HepG2 (cell line): ENCODE data around the gene IL27RA. TPM values are rescaled to one million over a fixed set of nuclear protein-coding genes. Genes with fewer than 3 reads are reported as not detected.

Experiments used
- ARHGAP35 ChIP-seq: sonication (generic); formaldehyde crosslinking; IDR thresholded peaks from 2 replicates; pipeline ENCODE4 v1.9.0; 2022; ENCODE audit warnings: mild to moderate bottlenecking, inconsistent platforms, moderate library complexity, missing genetic modification reagents, borderline replicate concordance
- ELF3 ChIP-seq: IDR thresholded peaks from 2 replicates; pipeline ENCODE4 v1.6.1; 2016; ENCODE audit warnings: missing genetic modification reagents, missing compliant biosample characterization
- FOXM1 ChIP-seq: sonication (generic); formaldehyde crosslinking; IDR thresholded peaks from 2 replicates; pipeline ENCODE4 v1.5.0; 2020; ENCODE audit warnings: missing genetic modification reagents
- MXI1 ChIP-seq: IDR thresholded peaks from 3 replicates; pipeline ENCODE4 v1.6.1; 2012; ENCODE audit warnings: low read depth, low read length, inconsistent platforms, borderline replicate concordance
- NPAS2 ChIP-seq: sonication (generic); formaldehyde crosslinking; IDR thresholded peaks from 2 replicates; pipeline ENCODE4 v1.8.0; 2022; ENCODE audit warnings: mild to moderate bottlenecking, missing genetic modification reagents, borderline replicate concordance
- NR1H2 ChIP-seq: sonication (generic); formaldehyde crosslinking; IDR thresholded peaks from 2 replicates; pipeline ENCODE4 v1.8.1; 2022; ENCODE audit warnings: low read depth, missing genetic modification reagents, borderline replicate concordance
- RARG ChIP-seq: sonication (generic); formaldehyde crosslinking; IDR thresholded peaks from 2 replicates; pipeline ENCODE4 v1.4.0; 2020; ENCODE audit warnings: low read depth, mild to moderate bottlenecking, missing genetic modification reagents
- SNAI1 ChIP-seq: sonication (generic); formaldehyde crosslinking; IDR thresholded peaks from 2 replicates; pipeline ENCODE4 v1.5.0; 2020; ENCODE audit warnings: mild to moderate bottlenecking, missing genetic modification reagents, borderline replicate concordance
- SOX13 ChIP-seq, 3 experiments: fragments of 450-650 bp in 1 of 3; sonication (generic) in 1 of 3; formaldehyde crosslinking in 1 of 3; IDR thresholded peaks in 2 of 3; conservative IDR thresholded peaks in 1 of 3; 2 replicates each; pipeline versions ENCODE4 v1.5.0 to v1.6.1; 2016 to 2020; ENCODE audit warnings: antibody characterized with exemption in 1 of 3, mild to moderate bottlenecking in 1 of 3, missing compliant biosample characterization in 1 of 3, missing genetic modification reagents in 1 of 3, moderate library complexity in 1 of 3
- STAT5B ChIP-seq: sonication (generic); formaldehyde crosslinking; IDR thresholded peaks from 2 replicates; pipeline ENCODE4 v1.4.0; 2020; ENCODE audit warnings: missing genetic modification reagents
- ZC3H13 ChIP-seq: sonication (generic); formaldehyde crosslinking; IDR thresholded peaks from 2 replicates; pipeline ENCODE4 v1.8.1; 2023; ENCODE audit warnings: mild to moderate bottlenecking, missing genetic modification reagents, moderate library complexity
- ZNF24 ChIP-seq: fragments of 450-650 bp; IDR thresholded peaks from 2 replicates; pipeline ENCODE4 v1.6.1; 2017; ENCODE audit warnings: antibody characterized with exemption, mild to moderate bottlenecking
- ZNF317 ChIP-seq: sonication (generic); formaldehyde crosslinking; IDR thresholded peaks from 2 replicates; pipeline ENCODE4 v1.5.0; 2020; ENCODE audit warnings: mild to moderate bottlenecking, missing genetic modification reagents
- ZNF484 ChIP-seq: sonication (generic); formaldehyde crosslinking; IDR thresholded peaks from 2 replicates; pipeline ENCODE4 v1.5.1; 2020; ENCODE audit warnings: mild to moderate bottlenecking, low read depth, missing genetic modification reagents, borderline replicate concordance
- ZNF543 ChIP-seq: sonication (generic); formaldehyde crosslinking; IDR thresholded peaks from 2 replicates; pipeline ENCODE4 v1.4.0; 2020; ENCODE audit warnings: mild to moderate bottlenecking, missing genetic modification reagents
- ZZZ3 ChIP-seq: sonication (generic); formaldehyde crosslinking; IDR thresholded peaks from 2 replicates; pipeline ENCODE4 v1.4.0; 2020; ENCODE audit warnings: missing genetic modification reagents, mild to moderate bottlenecking, borderline replicate concordance
- polyA plus RNA-seq, 8 experiments: library from polyadenylated mRNA; depleted of rRNA in 3 of 8; stranded (reverse) in 7 of 8; unstranded in 1 of 8; fragments of >200 nt; fragmentation: Illumina TruSeq in 4 of 8; extraction: Trizol in 4 of 8; gene quantifications; 2 replicates each; pipeline versions ENCODE4 v1.2.1 to v1.2.3, GENCODE V29; 2011 to 2016; ENCODE audit warnings: low read depth in 4 of 8, missing spikeins in 1 of 8, mixed read lengths in 1 of 8; ENCODE audit not compliant: insufficient read depth in 1 of 8
- total RNA-seq, 5 experiments: library from RNA; depleted of rRNA; stranded (reverse); fragments of >200 nt; fragmentation: Illumina TruSeq; extraction: Trizol; gene quantifications; 2 replicates each; pipeline ENCODE4 v1.2.3, GENCODE V29; 2016; ENCODE audit warnings: low read depth in 1 of 5
- TF ChIP-seq, protein P1 (sequence below): sonication (generic); formaldehyde crosslinking; IDR thresholded peaks from 2 replicates; pipeline ENCODE4 v1.4.0; 2020; ENCODE audit warnings: missing genetic modification reagents
- TF ChIP-seq, protein P2 (sequence below): sonication (generic); formaldehyde crosslinking; IDR thresholded peaks from 2 replicates; pipeline ENCODE4 v1.8.0; 2022; ENCODE audit warnings: mild to moderate bottlenecking, missing genetic modification reagents, borderline replicate concordance
- TF ChIP-seq, protein P3 (sequence below): sonication (generic); formaldehyde crosslinking; IDR thresholded peaks from 2 replicates; pipeline ENCODE4 v1.4.0; 2020; ENCODE audit warnings: mild to moderate bottlenecking, missing genetic modification reagents
- TF ChIP-seq, protein P4 (sequence below): sonication (generic); formaldehyde crosslinking; IDR thresholded peaks from 2 replicates; pipeline ENCODE4 v1.4.0; 2020; ENCODE audit warnings: missing genetic modification reagents

IL27RA gene
- total and polyA plus RNA-seq, 2 of the 13 experiments (the other 11 are each of a cell fraction or from before 2014, with no cell fraction given) = 3.5 to 8.1 TPM

DNA sequence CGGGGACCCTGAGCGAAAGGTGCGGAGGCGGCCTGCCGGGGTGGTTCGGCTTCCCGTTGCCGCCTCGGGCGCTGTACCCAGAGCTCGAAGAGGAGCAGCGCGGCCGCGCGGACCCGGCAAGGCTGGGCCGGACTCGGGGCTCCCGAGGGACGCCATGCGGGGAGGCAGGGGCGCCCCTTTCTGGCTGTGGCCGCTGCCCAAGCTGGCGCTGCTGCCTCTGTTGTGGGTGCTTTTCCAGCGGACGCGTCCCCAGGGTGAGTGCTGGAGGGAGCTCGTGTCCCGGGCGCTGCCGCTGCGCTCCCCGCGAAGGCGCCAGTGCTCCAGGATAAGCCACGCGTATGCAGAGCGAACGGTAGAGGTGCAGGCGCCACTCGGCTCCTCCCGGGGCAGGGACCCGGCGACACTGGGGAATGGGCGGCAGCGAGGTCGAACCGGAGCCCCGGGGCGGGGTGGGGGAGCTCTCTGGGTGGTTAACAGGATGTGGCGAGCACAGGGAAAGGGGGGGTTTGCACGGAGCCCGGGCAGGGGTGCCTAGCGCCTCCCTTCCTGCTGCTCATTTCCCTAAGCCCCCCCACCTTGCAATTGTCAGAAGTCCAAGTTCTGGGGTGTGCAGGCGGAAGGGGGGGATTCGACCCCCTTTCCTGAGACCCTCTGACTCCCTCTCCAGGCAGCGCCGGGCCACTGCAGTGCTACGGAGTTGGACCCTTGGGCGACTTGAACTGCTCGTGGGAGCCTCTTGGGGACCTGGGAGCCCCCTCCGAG is at the start of gene IL27RA (continued):
- TF ChIP-seq RARG (CRISPR knock-in tag) (no peak), ZNF317 (CRISPR knock-in tag) (no peak; the same call in 1 of the 2 replicates), NR1H2 (CRISPR knock-in tag) (no peak; the same call in 1 of the 2 replicates), SOX13 (IDR thresholded peaks at IDR 0.05) (no peak), SOX13 (CRISPR knock-in tag; conservative IDR thresholded peaks at IDR 0.05 in 1 of 2, IDR thresholded peaks at IDR 0.05 in 1 of 2) (no peak; a peak in 1 of 4 replicates), ARHGAP35 (CRISPR knock-in tag) (0 out of 2 replicates have a peak, but pooled peaks have one; percentile 71), SNAI1 (CRISPR knock-in tag) (no peak; the same call in 1 of the 2 replicates), MXI1 (no peak), ZNF24 (no peak), NPAS2 (CRISPR knock-in tag) (no peak), ZC3H13 (peak; percentile 43; the same call in 1 of the 2 replicates), FOXM1 (no peak), STAT5B (CRISPR knock-in tag) (no peak), ZZZ3 (CRISPR knock-in tag) (no peak), ZNF484 (CRISPR knock-in tag) (no peak), ELF3 (CRISPR knock-in tag) (no peak), ZNF543 (CRISPR knock-in tag) (peak; percentile 51; the same call in 1 of the 2 replicates)
- TF ChIP-seq, protein P1, sequence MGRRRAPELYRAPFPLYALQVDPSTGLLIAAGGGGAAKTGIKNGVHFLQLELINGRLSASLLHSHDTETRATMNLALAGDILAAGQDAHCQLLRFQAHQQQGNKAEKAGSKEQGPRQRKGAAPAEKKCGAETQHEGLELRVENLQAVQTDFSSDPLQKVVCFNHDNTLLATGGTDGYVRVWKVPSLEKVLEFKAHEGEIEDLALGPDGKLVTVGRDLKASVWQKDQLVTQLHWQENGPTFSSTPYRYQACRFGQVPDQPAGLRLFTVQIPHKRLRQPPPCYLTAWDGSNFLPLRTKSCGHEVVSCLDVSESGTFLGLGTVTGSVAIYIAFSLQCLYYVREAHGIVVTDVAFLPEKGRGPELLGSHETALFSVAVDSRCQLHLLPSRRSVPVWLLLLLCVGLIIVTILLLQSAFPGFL (CRISPR knock-in tag) = no peak
- TF ChIP-seq, protein P2, sequence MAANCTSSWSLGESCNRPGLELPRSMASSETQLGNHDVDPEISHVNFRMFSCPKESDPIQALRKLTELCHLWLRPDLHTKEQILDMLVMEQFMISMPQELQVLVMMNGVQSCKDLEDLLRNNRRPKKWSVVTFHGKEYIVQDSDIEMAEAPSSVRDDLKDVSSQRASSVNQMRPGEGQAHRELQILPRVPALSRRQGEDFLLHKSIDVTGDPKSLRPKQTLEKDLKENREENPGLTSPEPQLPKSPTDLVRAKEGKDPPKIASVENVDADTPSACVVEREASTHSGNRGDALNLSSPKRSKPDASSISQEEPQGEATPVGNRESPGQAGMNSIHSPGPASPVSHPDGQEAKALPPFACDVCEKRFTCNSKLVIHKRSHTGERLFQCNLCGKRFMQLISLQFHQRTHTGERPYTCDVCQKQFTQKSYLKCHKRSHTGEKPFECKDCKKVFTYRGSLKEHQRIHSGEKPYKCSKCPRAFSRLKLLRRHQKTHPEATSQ (CRISPR knock-in tag) = 0 out of 2 replicates have a peak, but pooled peaks have one; percentile 18
- TF ChIP-seq, protein P3, sequence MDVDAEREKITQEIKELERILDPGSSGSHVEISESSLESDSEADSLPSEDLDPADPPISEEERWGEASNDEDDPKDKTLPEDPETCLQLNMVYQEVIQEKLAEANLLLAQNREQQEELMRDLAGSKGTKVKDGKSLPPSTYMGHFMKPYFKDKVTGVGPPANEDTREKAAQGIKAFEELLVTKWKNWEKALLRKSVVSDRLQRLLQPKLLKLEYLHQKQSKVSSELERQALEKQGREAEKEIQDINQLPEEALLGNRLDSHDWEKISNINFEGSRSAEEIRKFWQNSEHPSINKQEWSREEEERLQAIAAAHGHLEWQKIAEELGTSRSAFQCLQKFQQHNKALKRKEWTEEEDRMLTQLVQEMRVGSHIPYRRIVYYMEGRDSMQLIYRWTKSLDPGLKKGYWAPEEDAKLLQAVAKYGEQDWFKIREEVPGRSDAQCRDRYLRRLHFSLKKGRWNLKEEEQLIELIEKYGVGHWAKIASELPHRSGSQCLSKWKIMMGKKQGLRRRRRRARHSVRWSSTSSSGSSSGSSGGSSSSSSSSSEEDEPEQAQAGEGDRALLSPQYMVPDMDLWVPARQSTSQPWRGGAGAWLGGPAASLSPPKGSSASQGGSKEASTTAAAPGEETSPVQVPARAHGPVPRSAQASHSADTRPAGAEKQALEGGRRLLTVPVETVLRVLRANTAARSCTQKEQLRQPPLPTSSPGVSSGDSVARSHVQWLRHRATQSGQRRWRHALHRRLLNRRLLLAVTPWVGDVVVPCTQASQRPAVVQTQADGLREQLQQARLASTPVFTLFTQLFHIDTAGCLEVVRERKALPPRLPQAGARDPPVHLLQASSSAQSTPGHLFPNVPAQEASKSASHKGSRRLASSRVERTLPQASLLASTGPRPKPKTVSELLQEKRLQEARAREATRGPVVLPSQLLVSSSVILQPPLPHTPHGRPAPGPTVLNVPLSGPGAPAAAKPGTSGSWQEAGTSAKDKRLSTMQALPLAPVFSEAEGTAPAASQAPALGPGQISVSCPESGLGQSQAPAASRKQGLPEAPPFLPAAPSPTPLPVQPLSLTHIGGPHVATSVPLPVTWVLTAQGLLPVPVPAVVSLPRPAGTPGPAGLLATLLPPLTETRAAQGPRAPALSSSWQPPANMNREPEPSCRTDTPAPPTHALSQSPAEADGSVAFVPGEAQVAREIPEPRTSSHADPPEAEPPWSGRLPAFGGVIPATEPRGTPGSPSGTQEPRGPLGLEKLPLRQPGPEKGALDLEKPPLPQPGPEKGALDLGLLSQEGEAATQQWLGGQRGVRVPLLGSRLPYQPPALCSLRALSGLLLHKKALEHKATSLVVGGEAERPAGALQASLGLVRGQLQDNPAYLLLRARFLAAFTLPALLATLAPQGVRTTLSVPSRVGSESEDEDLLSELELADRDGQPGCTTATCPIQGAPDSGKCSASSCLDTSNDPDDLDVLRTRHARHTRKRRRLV (CRISPR knock-in tag) = 0 out of 2 replicates have a peak, but pooled peaks have one; percentile 52
- TF ChIP-seq, protein P4, sequence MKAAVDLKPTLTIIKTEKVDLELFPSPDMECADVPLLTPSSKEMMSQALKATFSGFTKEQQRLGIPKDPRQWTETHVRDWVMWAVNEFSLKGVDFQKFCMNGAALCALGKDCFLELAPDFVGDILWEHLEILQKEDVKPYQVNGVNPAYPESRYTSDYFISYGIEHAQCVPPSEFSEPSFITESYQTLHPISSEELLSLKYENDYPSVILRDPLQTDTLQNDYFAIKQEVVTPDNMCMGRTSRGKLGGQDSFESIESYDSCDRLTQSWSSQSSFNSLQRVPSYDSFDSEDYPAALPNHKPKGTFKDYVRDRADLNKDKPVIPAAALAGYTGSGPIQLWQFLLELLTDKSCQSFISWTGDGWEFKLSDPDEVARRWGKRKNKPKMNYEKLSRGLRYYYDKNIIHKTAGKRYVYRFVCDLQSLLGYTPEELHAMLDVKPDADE = no peak
